ENCODE data around the gene TRABD2B. TPM values are rescaled to one million over a fixed set of nuclear protein-coding genes. Genes with fewer than 3 reads are reported as not detected.

Gene TRABD2B
- total RNA-seq, 4 donors from 2014 or later = 0.35 to 2.5 (median 0.88) TPM

DNA sequence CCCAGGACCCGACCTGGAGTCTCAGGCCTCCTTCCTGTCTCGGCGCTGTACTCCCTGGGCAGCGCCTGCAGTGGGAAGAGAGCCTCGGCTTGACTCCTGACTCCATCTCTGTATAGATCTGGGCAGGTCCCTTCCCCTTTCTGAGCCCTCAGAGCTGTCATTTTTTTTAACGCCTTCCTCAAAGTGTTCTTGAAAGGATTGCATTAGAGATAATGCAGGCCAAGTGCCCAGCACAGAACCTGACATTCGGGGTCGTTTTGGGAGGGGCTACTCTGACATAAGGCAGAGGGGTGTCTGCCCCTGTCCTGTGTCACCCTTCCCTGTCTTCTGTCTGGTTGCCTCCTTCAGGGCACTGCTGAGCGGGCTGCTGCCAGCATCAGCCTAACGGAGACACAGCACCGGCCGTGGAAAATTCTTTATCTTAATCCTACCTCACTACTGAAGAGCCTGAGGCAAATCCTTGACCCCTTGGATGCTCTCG, 271.6 kb downstream of the TRABD2B start:
- Histone ChIP-seq H3K4me1 (peaks cover 0 to 56% (median 1%) of the 10 kb centered on the region in 4 donors), H3K4me3 (no peak overlapping the region), H3K9me3 (no peaks in the 10 kb centered on the region), H3K27me3 (peaks cover 0 to 7% of the 10 kb centered on the region in 2 donors), H3K36me3 (no peaks in the 10 kb centered on the region), H3K27ac (no peak overlapping the region)
- TF ChIP-seq, protein P1, sequence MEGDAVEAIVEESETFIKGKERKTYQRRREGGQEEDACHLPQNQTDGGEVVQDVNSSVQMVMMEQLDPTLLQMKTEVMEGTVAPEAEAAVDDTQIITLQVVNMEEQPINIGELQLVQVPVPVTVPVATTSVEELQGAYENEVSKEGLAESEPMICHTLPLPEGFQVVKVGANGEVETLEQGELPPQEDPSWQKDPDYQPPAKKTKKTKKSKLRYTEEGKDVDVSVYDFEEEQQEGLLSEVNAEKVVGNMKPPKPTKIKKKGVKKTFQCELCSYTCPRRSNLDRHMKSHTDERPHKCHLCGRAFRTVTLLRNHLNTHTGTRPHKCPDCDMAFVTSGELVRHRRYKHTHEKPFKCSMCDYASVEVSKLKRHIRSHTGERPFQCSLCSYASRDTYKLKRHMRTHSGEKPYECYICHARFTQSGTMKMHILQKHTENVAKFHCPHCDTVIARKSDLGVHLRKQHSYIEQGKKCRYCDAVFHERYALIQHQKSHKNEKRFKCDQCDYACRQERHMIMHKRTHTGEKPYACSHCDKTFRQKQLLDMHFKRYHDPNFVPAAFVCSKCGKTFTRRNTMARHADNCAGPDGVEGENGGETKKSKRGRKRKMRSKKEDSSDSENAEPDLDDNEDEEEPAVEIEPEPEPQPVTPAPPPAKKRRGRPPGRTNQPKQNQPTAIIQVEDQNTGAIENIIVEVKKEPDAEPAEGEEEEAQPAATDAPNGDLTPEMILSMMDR (IDR thresholded peaks at IDR 0.05) = no peak
- TF ChIP-seq POLR2A (IDR thresholded peaks at IDR 0.05) = no peak
- DNase-seq = no peak

DNA sequence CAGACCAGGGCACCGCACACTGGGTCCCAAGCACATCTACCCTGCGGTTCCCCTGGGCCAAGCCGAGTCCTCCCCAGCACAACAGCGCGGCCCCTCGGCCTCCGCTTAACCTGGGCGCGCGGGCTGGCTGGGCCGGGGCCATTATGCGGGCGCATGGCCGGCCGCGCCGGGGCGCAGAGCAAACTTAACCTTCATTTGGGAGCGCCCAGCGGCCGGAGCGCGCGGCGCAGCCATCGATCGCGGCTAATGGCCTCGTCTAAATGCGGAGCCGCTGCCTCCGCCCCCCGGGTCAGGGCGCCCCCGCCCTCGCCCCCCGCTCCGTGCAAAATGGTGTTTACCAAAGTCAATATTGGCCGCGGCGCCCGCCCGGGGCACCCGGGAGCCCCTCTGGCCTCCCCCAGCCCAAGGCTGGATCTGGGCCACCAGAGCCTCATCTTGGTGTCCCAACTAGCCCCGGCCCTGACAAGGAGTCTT, 272.1 kb downstream of the TRABD2B start:
- Histone ChIP-seq H3K9me3 (no peaks in the 10 kb centered on the region), H3K36me3 (no peaks in the 10 kb centered on the region), H3K4me1 (peaks cover 0 to 56% (median 1%) of the 10 kb centered on the region in 4 donors), H3K4me3 (no peak overlapping the region), H3K27ac (no peak overlapping the region), H3K27me3 (peaks cover 0 to 7% of the 10 kb centered on the region in 2 donors)
- no peak for DNase-seq
- TF ChIP-seq, protein P1 (IDR thresholded peaks at IDR 0.05) = no peak
- no peak for TF ChIP-seq POLR2A (IDR thresholded peaks at IDR 0.05)

DNA sequence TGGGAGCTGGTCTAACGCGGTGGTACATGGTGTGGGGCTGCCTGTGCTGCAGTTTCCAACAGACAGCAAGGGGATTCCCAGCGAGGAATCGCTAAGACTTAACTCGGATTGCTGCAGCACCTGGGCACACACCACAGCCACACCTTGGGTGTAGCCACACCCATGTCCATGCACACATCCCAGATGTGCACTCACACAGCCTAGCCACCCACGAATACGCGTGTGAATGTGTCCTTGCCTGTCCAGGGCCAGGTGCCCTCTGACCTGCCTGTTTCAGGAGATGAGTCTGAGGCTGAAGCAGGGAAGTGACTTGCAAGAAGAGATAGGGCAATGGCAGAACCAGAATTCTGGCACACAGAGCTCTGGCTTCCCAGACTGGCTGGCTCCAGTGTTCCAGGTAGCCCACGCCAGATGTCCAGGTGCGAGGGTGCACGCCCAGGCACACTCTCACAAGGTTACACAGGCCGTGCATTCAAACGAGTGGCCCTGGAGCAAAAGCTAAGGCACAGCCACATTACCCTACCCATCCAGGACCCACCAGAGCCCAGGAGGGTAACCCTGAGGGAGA, 272.7 kb downstream of the TRABD2B start:
- Histone ChIP-seq H3K36me3 (no peaks in the 10 kb centered on the region), H3K27ac (peak overlapping the region in 1 of 4 donors; percentile 4), H3K27me3 (peaks cover 0 to 7% of the 10 kb centered on the region in 2 donors), H3K4me1 (peaks cover 0 to 56% (median 1%) of the 10 kb centered on the region in 4 donors), H3K4me3 (no peak overlapping the region), H3K9me3 (no peaks in the 10 kb centered on the region)
- DNase-seq = peak in 1 of 3 donors; percentile 54
- TF ChIP-seq, protein P1 (IDR thresholded peaks at IDR 0.05) = no peak
- no peak for TF ChIP-seq POLR2A (IDR thresholded peaks at IDR 0.05)

DNA sequence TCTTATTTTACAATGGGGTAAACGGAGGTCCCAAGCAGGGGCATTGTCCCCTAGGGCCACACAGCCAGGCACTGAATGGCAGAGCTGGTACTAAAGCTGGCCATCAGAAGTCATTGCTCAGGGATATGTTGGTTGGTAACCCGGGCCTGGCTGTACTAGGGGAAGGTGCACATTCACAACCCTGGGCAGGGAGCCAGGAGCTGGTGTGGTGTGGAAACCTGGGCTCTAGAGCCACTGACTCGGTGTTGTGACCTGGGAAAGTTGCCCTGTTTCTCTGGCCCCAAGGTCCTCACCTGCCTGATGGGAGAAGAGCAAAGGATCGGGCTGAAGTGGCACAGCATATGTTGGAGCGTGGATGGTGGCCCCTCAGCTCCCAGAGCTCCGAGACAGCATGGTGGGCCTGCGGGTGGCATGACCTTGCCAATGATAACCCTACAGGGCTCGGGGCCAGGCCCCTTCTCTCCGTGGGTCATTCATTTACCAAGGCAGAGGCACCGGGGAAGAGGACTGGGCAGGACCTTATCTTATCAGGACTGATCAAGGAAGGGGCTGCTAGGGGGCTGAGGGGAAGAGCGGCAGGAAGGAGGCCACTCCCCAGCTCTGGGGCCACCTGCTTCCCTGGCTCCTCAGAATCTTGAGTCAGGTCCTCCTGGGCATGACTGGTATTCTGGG, 274.1 kb downstream of the TRABD2B start:
- no peak overlapping the region for H3K27ac ChIP-seq
- no peaks in the 10 kb centered on the region for H3K9me3 ChIP-seq
- no peak for TF ChIP-seq POLR2A (IDR thresholded peaks at IDR 0.05)
- TF ChIP-seq, protein P1 (IDR thresholded peaks at IDR 0.05) = no peak
- no peak overlapping the region for H3K4me3 ChIP-seq
- peaks cover 0 to 7% of the 10 kb centered on the region in 2 donors for H3K27me3 ChIP-seq
- no peaks in the 10 kb centered on the region for H3K36me3 ChIP-seq
- DNase-seq = peak in 2 of 3 donors; percentile 72 to 73
- peaks cover 0 to 51% (median 1%) of the 10 kb centered on the region in 4 donors for H3K4me1 ChIP-seq

DNA sequence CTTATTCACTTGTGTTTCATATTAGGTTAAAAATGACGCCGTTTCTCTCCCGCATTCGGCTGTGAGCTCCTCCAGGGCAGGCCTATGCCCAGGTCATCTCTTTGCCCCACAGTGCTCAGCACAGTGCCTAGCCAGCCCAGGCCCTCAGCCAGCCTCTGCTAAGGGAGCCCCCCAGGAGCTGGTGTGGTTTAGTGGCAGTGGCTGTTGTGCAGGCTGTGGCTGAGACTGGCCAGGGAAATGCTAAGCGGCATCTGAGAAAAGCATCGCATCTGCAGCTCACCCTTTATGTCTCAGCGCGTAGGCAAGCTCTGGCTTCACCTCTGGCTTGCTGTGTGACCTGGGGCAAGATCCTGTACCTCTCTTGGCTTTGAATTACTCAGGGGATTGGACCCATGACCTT, 275.1 kb downstream of the TRABD2B start:
- Histone ChIP-seq H3K9me3 (no peaks in the 10 kb centered on the region), H3K4me3 (no peak overlapping the region), H3K27me3 (peaks cover 0 to 7% of the 10 kb centered on the region in 2 donors), H3K4me1 (peaks cover 0 to 42% (median 1%) of the 10 kb centered on the region in 4 donors), H3K27ac (no peak overlapping the region), H3K36me3 (no peaks in the 10 kb centered on the region)
- no peak for TF ChIP-seq POLR2A (IDR thresholded peaks at IDR 0.05)
- TF ChIP-seq, protein P1 (IDR thresholded peaks at IDR 0.05) = no peak
- DNase-seq = no peak
